HepG2 (cell line): ENCODE measurements around the gene CSNK1D. TPM values are rescaled to one million over a fixed set of nuclear protein-coding genes. Genes with fewer than 3 reads are reported as not detected.

Source experiments
- ATAD3A ChIP-seq: sonication (generic); formaldehyde crosslinking; IDR thresholded peaks from 2 replicates; pipeline ENCODE4 v1.4.0; 2020; ENCODE audit warnings: missing genetic modification reagents
- CHCHD3 ChIP-seq: sonication (generic); formaldehyde crosslinking; IDR thresholded peaks from 2 replicates; pipeline ENCODE4 v1.8.0; 2022; ENCODE audit warnings: mild to moderate bottlenecking, missing genetic modification reagents, moderate library complexity
- FOXA3 ChIP-seq: IDR thresholded peaks from 2 replicates; pipeline ENCODE4 v1.6.1; 2016; ENCODE audit warnings: missing genetic modification reagents, missing compliant biosample characterization
- JUND ChIP-seq: sonication (generic); formaldehyde crosslinking; IDR thresholded peaks from 2 replicates; pipeline ENCODE4 v1.8.0; 2022; ENCODE audit warnings: mild to moderate bottlenecking, missing genetic modification reagents
- KDM1A ChIP-seq: IDR thresholded peaks from 2 replicates; pipeline ENCODE4 v1.6.1; 2016; ENCODE audit warnings: missing compliant biosample characterization
- KLF11 ChIP-seq: IDR thresholded peaks from 2 replicates; pipeline ENCODE4 v1.6.1; 2016; ENCODE audit warnings: missing compliant biosample characterization
- NPAS2 ChIP-seq: sonication (generic); formaldehyde crosslinking; IDR thresholded peaks from 2 replicates; pipeline ENCODE4 v1.8.0; 2022; ENCODE audit warnings: mild to moderate bottlenecking, missing genetic modification reagents, borderline replicate concordance
- SAP130 ChIP-seq: IDR thresholded peaks from 2 replicates; pipeline ENCODE4 v1.6.1; 2016; ENCODE audit warnings: low read depth
- SCMH1 ChIP-seq: sonication (generic); formaldehyde crosslinking; IDR thresholded peaks from 2 replicates; pipeline ENCODE4 v1.9.0; 2021; ENCODE audit warnings: missing genetic modification reagents, mild to moderate bottlenecking, borderline replicate concordance
- TEAD2 ChIP-seq: sonication (generic); formaldehyde crosslinking; IDR thresholded peaks from 2 replicates; pipeline ENCODE4 v1.9.0; 2021; ENCODE audit warnings: missing genetic modification reagents
- YEATS2 ChIP-seq: sonication (generic); formaldehyde crosslinking; IDR thresholded peaks from 2 replicates; pipeline ENCODE4 v1.4.0; 2020; ENCODE audit warnings: missing genetic modification reagents, borderline replicate concordance
- YEATS4 ChIP-seq: sonication (generic); formaldehyde crosslinking; IDR thresholded peaks from 2 replicates; pipeline ENCODE4 v1.4.0; 2020; ENCODE audit warnings: missing genetic modification reagents, borderline replicate concordance
- ZKSCAN5 ChIP-seq: sonication (generic); formaldehyde crosslinking; IDR thresholded peaks from 2 replicates; pipeline ENCODE4 v1.5.1; 2020; ENCODE audit warnings: mild to moderate bottlenecking, missing genetic modification reagents
- ZMYM2 ChIP-seq: sonication (generic); formaldehyde crosslinking; IDR thresholded peaks from 2 replicates; pipeline ENCODE4 v1.8.0; 2022; ENCODE audit warnings: mild to moderate bottlenecking, missing genetic modification reagents
- ZNF292 ChIP-seq: sonication (generic); formaldehyde crosslinking; IDR thresholded peaks from 2 replicates; pipeline ENCODE4 v1.8.1; 2022; ENCODE audit warnings: mild to moderate bottlenecking, low read depth, missing genetic modification reagents, borderline replicate concordance
- ZNF607 ChIP-seq: sonication (generic); formaldehyde crosslinking; IDR thresholded peaks from 2 replicates; pipeline ENCODE4 v1.5.1; 2020; ENCODE audit warnings: missing genetic modification reagents, mild to moderate bottlenecking, borderline replicate concordance
- polyA plus RNA-seq, 8 experiments: library from polyadenylated mRNA; depleted of rRNA in 3 of 8; stranded (reverse) in 7 of 8; unstranded in 1 of 8; fragments of >200 nt; fragmentation: Illumina TruSeq in 4 of 8; extraction: Trizol in 4 of 8; gene quantifications; 2 replicates each; pipeline versions ENCODE4 v1.2.1 to v1.2.3, GENCODE V29; 2011 to 2016; ENCODE audit warnings: low read depth in 4 of 8, missing spikeins in 1 of 8, mixed read lengths in 1 of 8; ENCODE audit not compliant: insufficient read depth in 1 of 8
- total RNA-seq, 5 experiments: library from RNA; depleted of rRNA; stranded (reverse); fragments of >200 nt; fragmentation: Illumina TruSeq; extraction: Trizol; gene quantifications; 2 replicates each; pipeline ENCODE4 v1.2.3, GENCODE V29; 2016; ENCODE audit warnings: low read depth in 1 of 5
- TF ChIP-seq, protein P1 (sequence below): sonication (generic); formaldehyde crosslinking; IDR thresholded peaks from 2 replicates; pipeline ENCODE4 v1.4.0; 2020; ENCODE audit warnings: missing genetic modification reagents, borderline replicate concordance
- TF ChIP-seq, protein P2 (sequence below), 2 experiments: sonication (generic) in 1 of 2; formaldehyde crosslinking in 1 of 2; IDR thresholded peaks; 2 replicates each; pipeline versions ENCODE4 v1.6.1 to v1.9.0; 2014 to 2022; ENCODE audit warnings: antibody characterized with exemption in 1 of 2, borderline replicate concordance in 1 of 2, inconsistent platforms in 1 of 2, low read depth in 1 of 2, missing genetic modification reagents in 1 of 2

Gene CSNK1D
- total and polyA plus RNA-seq, 2 of the 13 experiments (the other 11 are each of a cell fraction or from before 2014, with no cell fraction given): 31.5 to 128 TPM

DNA sequence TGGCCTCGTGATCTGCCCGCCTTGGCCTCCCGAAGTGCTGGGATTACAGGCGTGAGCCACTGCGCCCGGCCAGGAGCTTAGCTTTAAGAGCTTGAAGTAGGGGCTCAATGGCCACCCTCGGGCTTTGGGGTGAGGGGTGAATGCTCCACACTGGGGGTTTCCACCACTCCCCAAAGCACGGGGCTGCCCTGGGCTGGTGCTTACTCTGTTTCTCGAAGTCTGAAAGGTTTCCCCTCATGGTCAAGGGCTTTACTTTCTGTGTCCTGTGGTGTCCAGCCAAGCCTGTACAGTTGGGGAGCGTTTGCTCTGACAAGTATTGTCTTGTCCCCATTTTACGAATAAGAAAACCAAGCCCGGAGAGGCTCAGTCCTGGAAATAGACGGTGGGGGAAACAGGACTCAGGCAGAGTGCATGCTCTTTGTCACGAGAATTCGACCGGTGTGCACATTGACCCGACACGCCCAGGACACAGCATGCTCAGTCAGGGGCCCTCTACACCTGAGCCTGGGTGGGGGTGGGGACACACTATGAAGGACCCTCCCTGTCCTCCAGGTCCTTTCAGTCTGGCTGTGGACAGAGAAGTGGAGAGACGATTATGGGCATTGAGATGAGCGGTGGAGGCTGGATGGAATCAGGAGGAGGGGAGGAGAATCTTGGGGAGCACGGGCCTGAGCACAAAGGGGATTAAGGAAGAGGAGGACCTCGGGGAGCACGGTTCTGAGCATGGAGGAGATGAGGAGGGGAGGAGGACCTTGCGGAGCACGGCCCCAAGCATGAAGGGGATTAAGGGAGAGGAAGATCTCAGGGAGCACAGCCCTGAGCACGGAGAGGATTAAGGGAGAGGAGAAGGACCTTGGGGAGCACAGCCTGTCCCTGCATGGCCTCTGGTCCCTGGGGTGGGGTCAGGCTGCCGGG is 36.4 kb upstream of the CSNK1D start (continued):
- TF ChIP-seq, protein P1, sequence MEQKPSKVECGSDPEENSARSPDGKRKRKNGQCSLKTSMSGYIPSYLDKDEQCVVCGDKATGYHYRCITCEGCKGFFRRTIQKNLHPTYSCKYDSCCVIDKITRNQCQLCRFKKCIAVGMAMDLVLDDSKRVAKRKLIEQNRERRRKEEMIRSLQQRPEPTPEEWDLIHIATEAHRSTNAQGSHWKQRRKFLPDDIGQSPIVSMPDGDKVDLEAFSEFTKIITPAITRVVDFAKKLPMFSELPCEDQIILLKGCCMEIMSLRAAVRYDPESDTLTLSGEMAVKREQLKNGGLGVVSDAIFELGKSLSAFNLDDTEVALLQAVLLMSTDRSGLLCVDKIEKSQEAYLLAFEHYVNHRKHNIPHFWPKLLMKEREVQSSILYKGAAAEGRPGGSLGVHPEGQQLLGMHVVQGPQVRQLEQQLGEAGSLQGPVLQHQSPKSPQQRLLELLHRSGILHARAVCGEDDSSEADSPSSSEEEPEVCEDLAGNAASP: peak; percentile 58; the same call in 1 of the 2 replicates
- TF ChIP-seq ZMYM2 (CRISPR knock-in tag) (peak; percentile 68), ZNF607 (CRISPR knock-in tag) (no peak), FOXA3 (CRISPR knock-in tag) (0 out of 2 replicates have a peak, but pooled peaks have one; percentile 41), ATAD3A (CRISPR knock-in tag) (no peak), SAP130 (CRISPR knock-in tag) (peak; percentile 60), KDM1A (CRISPR knock-in tag) (no peak; the same call in 1 of the 2 replicates), CHCHD3 (CRISPR knock-in tag) (peak; percentile 71; the same call in 1 of the 2 replicates), SCMH1 (CRISPR knock-in tag) (no peak), YEATS2 (CRISPR knock-in tag) (peak; percentile 65; the same call in 1 of the 2 replicates), KLF11 (CRISPR knock-in tag) (peak; percentile 76; the same call in 1 of the 2 replicates), YEATS4 (CRISPR knock-in tag) (no peak), ZNF292 (CRISPR knock-in tag) (peak; percentile 51; the same call in 1 of the 2 replicates), TEAD2 (no peak), ZKSCAN5 (CRISPR knock-in tag) (peak; percentile 60; the same call in 1 of the 2 replicates), NPAS2 (CRISPR knock-in tag) (no peak), JUND (CRISPR knock-in tag) (peak; percentile 22; the same call in 1 of the 2 replicates)
- TF ChIP-seq, protein P2, sequence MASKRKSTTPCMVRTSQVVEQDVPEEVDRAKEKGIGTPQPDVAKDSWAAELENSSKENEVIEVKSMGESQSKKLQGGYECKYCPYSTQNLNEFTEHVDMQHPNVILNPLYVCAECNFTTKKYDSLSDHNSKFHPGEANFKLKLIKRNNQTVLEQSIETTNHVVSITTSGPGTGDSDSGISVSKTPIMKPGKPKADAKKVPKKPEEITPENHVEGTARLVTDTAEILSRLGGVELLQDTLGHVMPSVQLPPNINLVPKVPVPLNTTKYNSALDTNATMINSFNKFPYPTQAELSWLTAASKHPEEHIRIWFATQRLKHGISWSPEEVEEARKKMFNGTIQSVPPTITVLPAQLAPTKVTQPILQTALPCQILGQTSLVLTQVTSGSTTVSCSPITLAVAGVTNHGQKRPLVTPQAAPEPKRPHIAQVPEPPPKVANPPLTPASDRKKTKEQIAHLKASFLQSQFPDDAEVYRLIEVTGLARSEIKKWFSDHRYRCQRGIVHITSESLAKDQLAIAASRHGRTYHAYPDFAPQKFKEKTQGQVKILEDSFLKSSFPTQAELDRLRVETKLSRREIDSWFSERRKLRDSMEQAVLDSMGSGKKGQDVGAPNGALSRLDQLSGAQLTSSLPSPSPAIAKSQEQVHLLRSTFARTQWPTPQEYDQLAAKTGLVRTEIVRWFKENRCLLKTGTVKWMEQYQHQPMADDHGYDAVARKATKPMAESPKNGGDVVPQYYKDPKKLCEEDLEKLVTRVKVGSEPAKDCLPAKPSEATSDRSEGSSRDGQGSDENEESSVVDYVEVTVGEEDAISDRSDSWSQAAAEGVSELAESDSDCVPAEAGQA (IDR thresholded peaks at IDR 0.05; ENCODE audit: low read depth): no peak; the same call in 1 of the 2 replicates
- TF ChIP-seq, protein P2 (CRISPR knock-in tag; IDR thresholded peaks at IDR 0.05; ENCODE audit: borderline replicate concordance): no peak
